Measurements from ENCODE around the gene EFNB1.

EFNB1 gene

DNA sequence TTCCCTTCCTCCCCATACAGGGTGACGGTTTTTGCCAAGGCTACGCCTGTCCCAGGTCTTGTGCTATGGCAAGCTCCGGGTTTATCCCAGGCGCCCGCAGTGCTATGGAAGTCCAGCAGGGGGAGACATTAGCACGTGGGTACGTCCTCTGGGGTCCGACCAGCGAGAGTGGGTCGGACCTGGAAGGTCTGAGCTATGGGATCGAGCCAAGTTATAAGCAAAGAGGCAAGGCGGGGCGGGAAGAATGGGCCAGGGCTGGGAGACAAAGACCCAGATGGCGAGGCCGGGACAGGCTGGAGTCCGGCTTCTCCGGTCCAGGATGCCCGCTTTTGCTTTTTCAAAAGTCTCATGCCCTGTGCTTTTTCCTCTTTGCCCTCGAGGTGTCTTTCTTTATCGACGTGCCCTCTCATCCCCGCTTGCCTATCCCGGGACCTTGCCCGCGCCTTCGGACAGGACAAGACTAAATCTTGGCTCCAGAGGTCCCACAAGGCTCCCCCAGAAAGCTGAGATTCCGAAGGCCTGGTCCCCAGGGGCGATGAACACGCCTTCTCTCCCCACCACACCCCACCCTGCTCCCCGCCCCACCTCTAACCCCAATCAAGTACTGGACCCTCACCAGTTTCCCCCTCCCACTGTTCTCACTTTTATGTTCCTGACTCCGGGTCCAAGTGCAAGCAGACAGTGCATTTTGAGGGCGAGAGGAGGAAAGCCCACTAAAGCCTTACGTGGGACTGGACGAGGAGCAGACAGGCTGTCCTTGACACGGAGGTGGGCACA lies 785 bp upstream of the EFNB1 start:
- peak; percentile 56 for DNase-seq

DNA sequence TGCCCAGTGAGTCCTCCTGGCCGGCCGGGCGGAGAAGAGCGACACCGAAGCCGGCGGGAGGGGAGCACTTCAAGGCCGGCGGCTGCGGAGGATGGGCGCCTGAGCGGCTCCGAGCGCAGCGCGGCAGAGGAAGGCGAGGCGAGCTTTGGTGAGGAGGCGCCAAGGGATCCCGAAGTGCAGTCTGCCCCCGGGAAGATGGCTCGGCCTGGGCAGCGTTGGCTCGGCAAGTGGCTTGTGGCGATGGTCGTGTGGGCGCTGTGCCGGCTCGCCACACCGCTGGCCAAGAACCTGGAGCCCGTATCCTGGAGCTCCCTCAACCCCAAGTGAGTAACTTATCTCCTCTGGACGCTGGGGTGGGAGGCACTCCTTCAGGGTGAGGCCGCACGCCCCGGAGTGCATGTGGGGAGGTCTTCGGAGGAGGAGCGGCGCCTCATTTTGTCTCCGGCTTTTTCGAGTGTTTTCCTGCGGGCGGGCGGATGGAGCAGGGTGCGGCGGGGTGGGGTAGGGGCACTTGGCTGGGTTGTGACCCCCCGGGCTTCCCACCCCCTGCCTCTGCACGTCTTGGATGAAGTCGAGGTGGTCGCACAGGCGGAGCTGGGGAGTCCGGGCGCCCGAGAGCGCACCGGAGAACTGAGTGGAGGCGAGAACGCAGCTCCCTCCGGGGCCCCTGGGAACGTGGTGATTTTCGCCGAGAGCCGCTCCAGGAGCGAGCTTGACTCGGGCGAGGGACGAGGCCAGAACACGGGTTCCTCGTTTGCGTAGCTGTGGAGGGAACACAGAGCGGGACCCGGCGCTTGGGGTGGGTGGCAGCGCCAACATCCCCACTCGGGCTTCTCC lies 979 bp downstream of the EFNB1 start:
- no peak for DNase-seq

DNA sequence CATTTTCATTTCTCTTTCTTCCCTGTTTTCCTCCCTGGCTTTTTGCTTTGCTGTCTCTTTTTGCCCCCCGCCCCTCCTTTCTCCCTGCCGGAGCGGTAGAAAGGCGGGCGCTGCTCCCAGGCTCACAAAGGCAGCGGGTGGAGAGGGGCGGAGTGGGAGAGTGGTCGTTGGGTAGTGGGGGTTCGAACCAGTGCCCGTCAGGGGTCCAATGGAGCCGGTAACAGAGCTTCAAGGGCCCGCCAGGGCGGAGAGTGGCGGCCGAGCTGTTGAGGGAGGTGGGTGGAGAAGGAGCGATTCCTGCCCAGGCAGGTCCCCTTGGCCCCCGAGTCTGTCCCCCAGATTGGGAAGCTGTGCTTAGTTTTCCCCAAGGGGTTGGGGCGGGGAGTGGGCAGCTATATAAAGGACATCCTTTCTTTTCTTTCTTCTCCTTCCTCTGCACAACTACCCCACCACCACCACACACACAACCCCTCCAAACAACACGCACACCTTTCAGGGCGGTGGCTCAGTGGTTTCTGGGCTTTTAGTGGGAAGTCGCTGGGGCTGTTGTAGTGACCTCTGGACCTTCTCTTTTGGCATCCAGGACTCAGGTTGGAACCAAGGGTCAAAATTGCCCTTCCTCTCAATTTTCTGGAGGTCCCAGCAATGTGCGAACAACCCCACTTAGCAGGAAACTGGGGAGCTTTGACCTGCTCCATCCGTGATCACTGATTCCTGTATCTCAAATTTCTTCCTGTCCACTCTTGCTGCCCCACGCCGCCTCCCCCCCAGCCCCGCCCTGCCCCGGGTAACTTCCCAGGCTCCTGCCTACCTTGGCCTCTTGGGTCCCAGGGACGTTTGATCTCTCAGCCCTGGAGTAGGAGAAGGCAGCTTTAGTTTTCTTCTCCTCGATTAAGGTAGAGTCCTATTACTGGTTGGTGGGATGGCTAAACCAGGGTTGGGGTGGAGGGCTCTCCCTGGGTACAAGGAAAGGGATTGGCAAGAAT lies 1.9 kb downstream of the EFNB1 start:
- no peak for DNase-seq

DNA sequence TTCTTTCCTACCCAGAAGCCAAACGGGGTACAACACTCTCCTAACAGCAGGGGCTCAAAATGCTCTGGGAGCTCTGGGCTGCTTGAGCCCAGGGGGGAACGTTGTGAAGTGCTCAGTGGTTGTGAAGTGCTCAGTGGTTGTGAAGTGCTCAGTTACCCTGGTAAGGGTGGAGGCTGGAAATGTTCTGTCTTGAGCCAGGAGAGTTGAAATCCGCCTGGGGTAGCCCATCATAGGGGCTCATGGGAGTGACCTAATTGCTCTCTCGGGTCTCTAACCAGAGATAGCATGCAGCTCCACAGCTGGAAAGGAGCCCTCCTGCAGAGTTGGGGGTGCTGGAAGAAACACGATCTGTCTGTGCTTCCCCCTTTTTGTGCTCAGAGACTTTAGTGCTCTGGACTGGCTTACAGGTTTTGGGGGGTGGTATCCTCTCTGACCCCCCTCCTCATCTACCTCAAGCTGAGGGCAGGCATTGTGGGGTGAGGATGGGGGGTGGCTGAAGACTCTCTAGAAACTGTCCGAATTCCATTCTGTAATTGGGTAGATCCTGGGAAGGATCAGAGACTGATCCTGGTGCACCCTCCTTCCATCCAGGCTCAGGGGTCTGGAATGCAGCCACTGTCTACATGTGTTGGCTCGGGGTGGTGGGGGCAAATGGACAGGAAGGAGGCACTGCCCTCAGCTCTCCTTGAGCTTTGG lies 2.7 kb downstream of the EFNB1 start:
- DNase-seq, result no peak

DNA sequence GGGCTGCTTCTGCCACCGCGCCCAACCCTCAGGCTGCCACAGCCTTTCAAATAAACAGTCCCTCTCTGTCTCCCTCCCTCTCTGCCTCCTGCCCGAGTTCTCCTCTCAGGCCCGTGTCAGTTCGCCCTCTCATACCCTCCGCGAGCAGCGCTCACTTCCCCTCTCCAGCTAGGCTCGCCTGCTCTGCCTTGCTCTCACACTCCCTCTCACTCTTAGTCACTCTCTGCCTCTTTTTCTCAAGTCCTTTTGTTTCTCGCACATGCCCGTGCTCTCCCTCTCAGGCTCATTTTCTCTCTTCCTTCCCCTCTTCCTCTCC lies 3.2 kb downstream of the EFNB1 start:
- DNase-seq, result no peak

DNA sequence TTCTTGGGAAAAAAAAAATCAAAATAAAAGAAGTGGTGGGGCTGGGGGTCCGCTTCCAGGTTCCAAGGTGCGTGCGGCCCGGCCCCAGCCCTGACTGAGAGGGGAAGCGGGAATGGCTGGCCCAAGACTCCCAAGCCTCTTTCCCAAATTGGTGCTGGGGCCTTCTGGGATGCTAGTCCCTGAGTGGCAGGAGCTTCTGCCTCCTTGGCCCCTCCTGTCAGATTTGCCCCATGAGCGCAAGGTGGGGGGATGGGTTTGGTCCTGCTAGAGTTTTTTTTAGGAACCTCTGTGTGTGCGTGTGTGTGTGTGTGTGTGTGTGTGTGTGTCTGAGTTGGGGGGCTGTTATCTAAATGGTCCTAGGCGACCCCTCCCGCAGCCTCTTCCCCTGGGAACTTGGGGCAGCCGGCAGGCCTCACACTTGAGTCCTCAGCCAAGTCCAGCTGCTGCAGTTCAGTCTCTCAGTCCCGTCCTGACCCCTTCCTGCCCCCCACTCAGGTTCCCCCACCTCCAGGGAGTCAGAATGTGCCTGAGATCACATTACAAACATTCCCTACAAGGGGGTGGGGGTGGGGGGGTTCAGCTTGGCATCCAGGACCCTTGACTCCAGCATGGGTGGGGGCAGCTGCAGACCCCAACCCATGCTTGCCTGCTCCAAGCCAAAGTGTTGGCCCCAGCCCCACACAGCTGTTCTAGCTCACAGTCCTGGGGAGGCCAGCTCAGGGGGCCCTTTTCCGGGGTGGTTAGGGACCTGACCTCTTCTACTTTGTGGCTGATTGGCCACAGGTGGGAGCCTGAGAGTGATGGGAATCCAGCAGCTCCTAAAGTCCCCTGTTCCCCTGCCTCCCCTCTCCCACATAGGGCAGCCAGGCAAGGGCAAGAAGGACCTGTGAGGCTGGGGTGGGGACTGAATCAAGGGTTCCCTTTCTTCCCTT lies 4.0 kb downstream of the EFNB1 start:
- DNase-seq, result no peak

DNA sequence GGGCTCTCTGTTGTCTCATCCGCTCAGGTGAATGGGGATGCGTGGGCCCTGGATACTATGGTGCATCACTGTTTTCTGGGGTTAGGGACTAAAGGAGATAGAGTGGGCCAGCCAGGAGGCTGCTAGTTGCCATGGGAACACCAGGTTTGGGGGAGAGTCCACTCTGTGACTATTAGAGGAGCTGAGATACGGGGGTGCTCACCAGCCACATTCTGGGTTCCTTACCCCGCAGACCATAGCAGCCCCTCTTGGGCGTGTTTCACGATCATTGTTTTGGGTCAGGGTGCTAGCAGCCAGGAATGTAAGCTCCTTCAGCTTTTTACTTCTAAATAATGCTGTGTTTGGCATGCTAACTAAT lies 4.6 kb downstream of the EFNB1 start:
- no peak for DNase-seq

DNA sequence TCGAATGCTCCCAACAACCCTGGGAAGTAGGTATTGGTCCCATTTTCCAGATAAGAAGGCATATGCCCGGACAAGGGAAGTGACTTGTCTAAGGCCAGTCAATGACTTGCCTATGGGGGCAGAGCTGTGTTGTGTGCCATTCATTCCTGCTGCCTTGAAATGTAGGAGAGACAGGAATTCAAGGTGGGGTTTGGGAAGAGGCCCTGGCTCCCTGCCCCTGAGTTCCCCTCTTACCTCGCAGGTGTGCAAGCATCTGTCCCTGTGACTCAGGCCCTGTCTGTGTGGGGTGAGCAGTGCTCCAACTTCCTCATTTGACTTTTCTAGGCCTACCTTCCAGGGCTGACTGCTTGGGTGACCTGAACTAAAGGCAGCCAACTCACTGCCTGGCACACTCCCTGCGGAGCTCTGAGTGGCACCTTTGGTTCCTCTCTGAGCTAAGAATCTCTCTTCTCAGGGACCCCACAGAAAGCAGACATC lies 5.1 kb downstream of the EFNB1 start:
- DNase-seq, result no peak

DNA sequence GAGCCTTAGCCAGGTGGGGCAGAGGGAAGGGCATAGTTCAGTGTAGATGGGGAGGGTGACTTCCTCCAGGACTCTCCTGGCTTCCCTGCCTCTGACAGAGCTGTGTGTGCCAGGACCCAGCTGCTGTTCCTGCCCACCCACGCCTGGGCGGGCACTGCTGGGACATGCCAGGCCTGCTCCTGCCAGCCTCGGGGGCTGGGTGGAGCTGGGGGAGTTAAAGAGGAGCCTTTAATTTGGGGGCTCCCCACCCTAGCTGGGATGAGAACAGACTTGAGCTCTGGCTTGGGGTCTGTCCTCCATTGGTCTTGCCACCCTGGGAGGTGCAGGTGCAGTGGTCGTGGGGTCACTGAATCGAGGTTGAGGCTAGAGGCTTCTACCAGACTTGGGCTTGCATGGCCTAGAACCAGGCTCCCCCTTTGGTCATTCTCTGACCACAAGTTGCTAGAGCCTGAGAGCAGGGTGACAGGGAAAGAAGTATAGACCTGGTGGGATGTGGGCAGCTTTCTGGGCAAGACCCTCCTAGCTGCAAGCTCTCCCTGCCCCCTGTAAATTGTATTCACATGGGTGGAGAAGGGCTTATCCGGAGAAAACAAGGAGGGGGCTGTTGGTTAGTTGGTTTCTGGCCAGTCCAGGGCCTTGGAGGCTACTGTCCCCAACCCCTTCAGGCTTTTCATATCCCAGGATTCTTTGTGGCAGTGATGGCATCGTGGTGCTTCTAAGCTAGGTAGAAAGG lies 5.7 kb downstream of the EFNB1 start:
- no peak for DNase-seq

DNA sequence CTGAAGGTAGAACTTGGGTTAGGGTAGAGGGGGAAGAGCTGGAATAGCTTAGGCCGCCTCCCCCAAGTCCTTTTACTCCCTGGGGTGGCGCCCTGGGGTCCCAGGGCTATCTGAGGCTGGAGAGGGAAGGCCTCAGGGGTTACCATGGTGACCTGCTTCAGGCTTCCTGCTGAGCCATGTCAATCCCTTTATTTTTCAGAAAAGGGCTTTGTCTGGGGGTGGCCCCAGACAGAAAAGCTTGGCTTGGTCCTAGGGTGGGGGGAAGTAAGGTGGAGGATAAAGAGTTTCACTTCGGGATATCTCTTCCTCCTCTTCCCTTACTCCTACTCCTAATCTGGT lies 6.3 kb downstream of the EFNB1 start:
- no peak for DNase-seq

DNA sequence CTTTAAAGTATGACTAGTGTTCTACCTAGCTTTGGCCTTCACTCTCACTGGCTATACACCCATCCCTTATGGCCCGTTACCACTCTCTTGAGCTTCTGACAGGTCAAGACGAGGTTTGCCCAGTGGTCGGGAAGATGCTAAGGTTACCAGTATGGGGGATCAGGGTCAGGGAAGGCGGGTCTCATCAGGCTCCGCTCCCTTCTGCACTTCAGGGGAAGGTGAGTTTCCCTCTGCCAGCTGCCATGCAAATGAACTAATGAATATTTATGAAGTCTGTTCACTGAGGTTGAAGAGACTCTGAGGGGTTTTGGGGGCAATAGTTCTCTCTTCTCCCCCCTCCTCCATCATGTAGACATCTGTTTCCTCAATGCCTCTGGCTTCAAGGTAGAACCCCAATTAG lies 6.6 kb downstream of the EFNB1 start:
- no peak for DNase-seq

DNA sequence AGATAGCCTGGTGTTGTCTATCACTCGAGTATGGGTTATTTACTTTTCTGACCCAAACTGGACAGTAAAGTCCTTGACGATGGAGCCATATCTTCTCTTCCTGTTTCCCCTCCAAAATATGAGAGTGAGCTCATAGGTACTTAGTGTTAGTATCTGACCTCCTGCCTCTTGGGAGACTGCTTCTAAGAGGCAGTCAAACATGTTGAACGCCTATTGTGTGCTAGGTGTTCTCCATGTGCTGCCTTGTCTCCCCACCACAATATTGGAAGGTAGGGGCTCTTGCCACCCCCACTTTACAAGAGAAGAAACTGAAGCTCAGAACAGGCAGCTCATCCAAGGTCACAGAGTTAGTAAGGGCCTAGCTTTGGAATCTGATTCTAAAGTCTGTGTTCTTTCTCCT lies 8.3 kb downstream of the EFNB1 start:
- no peak for DNase-seq

DNA sequence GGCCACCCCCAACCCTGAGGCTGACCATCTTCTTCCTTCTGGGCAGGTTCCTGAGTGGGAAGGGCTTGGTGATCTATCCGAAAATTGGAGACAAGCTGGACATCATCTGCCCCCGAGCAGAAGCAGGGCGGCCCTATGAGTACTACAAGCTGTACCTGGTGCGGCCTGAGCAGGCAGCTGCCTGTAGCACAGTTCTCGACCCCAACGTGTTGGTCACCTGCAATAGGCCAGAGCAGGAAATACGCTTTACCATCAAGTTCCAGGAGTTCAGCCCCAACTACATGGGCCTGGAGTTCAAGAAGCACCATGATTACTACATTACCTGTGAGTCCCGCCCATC lies 9.7 kb downstream of the EFNB1 start:
- DNase-seq, result no peak

DNA sequence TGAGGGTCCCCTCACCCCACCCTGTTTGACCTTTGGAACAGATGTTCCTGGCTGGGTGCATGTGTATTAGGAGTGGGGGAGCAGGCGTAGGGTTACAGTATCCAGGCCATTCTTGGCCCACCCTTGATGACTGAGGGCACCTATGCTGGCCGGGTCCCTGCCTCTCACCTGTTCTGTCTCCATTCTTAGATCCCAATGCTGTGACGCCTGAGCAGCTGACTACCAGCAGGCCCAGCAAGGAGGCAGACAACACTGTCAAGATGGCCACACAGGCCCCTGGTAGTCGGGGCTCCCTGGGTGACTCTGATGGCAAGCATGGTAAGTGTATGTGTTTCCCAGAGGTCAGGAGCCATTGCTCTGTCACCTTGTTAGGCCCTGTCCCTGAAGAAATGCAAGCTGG lies 10.9 kb downstream of the EFNB1 start:
- no peak for DNase-seq

DNA sequence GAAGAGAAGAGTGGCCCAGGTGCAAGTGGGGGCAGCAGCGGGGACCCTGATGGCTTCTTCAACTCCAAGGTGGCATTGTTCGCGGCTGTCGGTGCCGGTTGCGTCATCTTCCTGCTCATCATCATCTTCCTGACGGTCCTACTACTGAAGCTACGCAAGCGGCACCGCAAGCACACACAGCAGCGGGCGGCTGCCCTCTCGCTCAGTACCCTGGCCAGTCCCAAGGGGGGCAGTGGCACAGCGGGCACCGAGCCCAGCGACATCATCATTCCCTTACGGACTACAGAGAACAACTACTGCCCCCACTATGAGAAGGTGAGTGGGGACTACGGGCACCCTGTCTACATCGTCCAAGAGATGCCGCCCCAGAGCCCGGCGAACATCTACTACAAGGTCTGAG lies 11.4 kb downstream of the EFNB1 start:
- DNase-seq, result no peak

DNA sequence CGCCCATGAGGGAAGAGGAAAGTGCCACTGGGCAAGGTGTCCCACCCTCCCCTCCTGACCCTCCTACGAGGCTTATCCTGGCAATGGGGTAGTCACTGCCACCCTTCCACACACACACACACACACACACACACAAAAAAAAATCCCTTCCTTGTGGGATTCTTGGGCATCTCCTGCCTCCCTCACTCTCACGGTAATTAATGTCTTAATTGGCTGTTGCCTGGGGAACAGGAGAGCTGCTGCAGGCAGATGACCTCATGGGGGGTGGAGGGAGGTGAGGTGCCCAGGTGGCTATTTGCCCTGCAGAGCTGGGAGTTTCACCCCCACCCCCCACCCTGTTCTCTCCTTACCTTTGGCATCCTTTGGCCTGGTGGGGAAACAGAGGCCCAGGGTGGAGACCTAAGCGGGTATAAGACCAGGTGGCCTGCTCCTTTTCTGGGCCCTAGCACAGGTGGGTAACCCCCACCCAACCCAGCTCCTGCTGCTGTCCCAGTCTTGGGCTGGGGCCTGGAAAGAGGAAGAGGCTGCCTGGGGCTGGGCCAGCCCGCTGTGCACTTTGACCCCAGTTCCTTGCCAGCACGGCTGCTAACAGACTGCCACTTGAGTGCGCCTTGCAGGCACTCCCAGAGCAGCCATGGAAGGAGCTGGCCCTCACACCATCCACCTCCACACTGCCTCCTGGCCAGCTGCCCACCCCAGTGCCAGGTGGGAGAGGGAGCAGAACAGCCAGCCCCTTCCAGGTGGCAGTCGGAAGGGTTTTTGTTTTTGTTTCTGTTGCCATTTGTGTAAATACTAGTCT lies 12.6 kb downstream of the EFNB1 start:
- peak; percentile 73 for DNase-seq

DNA sequence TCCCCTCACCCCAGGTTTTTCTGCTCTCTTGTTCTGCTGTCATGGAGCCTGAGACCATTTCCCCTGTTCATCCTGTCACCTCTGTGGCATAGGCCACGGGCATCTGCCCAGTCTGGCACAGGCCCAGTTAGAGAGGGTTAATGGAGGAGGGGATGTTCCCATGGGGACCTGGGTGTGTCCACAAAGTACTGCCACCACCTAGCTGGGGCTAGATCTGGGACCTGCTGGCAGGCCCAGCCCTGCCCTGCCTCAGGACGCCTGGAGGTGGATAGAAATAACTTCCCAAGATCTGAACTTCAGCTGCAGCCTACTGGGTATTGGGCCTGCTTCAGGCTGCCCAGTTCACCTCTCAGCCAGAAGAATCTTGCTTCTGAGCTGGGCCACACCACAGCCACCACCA lies 13.5 kb downstream of the EFNB1 start:
- no peak for DNase-seq

DNA sequence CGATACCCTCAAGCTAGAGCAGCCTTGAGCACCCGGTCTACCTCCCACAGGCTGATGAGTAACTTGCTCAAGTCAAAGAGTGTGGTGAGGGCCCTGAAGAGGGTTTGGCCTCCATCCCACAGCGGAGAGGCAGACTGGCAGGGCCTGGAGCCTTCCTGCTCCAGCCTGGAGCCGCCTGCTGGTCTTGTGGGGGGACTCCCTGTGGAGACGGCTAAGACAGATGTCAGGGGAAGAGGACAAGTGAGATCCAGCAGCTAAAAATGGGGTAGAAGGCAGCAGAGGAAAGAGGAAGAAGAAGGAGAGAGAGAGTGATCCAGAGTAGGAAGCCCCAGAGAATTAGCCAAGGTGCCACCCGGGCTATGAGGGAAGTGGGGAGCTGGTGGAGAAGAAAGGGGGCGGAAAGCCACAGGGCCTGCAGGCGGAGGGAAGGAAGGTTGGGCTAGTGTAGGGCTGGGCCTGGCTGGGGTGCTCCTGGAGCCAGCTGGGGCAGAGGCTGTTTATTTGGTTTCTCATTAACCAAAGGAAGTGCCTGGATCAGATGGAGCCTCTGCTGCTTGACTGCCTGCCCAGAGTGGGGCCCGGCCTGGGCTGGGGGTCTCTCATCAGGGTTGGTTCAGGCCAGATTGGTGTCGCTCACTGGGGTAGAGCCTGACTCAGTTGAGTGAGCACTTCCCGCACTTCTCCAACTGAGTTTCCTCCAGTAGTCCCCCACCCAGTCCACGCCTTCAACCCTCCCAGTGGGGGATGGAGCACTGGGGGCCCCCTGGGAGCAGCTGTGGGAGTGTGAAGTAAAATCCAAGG lies 14.2 kb downstream of the EFNB1 start:
- DNase-seq, result no peak

DNA sequence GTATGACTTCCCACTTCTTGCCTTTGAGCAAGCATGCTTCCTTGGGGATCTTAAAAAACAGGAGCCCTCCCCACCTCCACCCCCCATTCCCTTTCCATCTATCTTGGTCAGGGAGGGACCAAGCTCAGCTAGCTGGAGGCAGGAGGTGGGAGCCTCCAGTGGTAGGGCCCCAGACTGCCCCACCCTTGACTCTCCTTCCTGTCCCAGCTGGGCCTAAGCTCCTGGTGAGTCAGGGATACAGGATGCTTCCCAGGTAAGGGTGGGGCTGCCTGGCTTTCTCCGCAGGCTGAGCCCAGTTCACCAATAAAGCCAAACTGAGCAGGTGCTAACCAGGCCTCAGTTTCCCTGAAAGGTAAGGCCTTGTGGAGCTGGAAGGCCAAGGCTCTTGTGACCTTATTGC lies 15.2 kb downstream of the EFNB1 start:
- DNase-seq, result no peak
